HPDE6-E6E7 (cell line): ENCODE measurements around the gene SPECC1.
"Not testable (repeated sequence)": the region's sequence is repeated elsewhere in the genome, so short reads cannot be mapped to it uniquely, and the experiment has no call there.

Experiments
- DNase-seq: peaks from one replicate; pipeline ENCODE4 v3.0.0; 2011; ENCODE audit warnings: missing footprints; ENCODE audit errors: extremely low spot score

The SPECC1 gene

DNA sequence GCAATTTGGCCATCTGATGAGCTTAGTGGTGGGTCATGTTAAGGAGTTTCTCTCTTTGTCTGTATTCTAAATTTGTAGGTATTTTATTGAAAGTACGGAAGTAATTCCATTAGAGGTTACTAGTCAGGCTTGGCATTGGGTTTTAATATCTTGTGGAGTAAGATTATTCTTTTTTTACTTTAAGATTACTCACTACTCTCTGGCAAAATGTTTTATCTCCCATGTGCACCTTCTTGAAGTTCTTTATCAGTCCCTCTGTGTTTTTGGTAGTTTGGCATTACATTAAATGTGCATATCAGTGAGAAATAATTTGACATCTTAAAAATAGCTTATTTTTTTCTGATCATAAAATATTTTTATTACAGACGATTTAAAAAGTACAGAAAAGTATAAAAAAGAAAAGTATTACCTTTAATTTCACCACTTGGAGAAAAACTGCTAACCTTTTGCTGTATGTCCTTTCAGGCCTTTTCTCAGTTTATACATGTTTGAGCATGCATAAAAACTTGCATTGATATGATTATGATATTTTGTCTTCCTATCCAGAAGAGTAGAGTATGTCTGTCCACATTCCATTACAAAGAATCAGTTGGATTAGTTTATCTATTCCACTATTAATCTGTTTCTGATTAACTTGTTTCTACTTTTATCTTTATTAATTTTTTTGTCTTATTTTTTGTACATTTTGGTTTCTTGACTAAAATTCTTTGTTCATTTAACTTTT, 198.3 kb downstream of the SPECC1 start:
- no peak for DNase-seq

DNA sequence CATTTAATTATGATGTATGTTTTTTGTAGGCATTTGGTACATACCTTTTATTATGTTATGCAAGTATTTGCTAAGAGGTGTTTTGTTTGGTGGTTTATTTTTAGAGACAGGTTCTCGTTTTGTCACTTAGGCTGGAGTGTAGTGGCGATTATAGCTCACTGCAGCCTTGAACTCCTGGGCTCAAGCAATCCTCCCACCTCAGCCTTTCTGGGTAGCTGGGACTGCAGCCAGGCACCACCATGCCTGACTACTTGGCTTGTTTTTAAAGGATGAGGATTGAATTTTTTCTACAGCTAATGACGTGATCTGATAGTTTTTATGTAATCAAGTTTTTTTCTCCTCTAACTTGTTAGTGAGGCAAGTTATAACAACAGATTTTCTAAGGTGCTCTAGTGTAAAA, 199.6 kb downstream of the SPECC1 start:
- no peak for DNase-seq

- no peak for DNase-seq
Observed at GRCh38 chr17:20210180-20210579, 201.0 kb downstream of the SPECC1 start.

DNA sequence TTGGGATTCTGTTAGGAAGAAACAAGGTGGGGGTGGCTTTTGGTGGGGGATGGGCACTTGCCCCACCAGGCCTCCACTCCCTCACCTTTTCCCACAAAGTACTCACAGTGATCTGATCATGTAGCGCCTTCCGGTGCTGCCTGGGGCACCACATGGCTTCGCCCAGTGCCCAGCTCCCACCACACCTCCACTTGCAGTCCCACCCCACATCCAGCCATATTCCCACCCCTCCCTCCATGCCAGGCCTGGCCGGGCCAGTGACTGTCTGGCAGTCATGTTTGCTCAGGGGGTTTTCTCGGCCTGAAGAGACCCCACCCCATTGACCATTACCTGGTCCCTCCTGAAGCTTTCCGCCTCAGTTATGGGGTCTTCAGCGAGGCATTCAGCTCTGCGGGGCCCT, 201.5 kb downstream of the SPECC1 start:
- no peak for DNase-seq

- no peak for DNase-seq
Observed at GRCh38 chr17:20211246-20211645, 202.1 kb downstream of the SPECC1 start.

GRCh38 chr17:20213449-20213848, 204.3 kb downstream of the SPECC1 start:
- DNase-seq, result no peak

DNA sequence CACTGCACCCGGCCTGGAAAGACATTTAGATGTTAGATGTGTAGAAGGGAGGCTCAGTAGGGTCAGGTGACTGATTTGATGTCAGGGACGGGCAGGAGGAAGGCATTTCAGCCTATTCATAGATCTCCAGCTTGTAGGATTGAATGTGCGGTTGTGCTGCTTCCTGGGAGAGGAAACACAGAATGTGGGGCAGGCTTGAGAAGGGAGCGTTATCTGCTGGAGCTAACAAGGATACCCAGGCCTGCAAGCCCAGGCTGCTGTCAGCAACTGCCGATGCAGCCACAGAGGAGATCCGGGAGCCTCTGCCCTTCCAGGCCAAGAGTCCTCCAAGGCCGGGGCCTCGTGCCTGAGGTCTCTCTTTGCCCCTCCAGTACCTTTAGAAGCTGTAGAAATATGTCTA, 205.6 kb downstream of the SPECC1 start:
- no peak for DNase-seq

DNA sequence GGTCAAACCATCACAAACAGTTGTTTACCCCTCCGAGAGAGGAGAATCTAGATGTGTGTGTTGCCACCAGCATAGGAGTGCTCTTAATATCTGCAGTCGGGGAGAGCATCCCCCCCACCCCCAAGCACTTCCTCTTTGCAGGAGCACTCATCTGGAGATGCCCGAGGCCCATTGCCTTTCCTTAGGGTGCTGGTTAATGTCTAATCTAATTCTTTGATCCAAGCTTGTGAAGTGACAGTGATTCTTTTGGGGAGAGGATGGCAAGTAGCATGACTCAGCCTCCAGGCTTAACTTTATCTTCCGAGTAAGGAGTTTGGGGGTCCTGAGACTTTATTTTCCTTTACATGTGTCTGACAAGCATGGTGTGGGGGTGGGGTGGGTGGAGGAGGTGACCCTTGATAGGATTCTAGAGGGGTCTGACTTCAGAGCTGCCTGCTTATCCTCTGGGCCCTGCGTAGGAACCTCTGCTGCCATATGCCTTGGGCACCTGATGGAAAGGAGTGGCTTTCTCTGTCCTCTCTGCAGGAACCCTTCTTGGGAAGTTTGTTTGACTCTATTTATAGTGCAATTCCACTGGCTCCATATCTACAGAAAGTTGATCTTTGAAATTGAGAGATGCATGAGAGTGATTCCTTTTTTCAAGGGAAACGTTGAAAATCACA, 207.1 kb downstream of the SPECC1 start:
- DNase-seq, result no peak

- no peak for DNase-seq
Observed at GRCh38 chr17:20216853-20217252, 207.7 kb downstream of the SPECC1 start.

- no peak for DNase-seq
Observed at GRCh38 chr17:20217677-20218076, 208.5 kb downstream of the SPECC1 start.

DNA sequence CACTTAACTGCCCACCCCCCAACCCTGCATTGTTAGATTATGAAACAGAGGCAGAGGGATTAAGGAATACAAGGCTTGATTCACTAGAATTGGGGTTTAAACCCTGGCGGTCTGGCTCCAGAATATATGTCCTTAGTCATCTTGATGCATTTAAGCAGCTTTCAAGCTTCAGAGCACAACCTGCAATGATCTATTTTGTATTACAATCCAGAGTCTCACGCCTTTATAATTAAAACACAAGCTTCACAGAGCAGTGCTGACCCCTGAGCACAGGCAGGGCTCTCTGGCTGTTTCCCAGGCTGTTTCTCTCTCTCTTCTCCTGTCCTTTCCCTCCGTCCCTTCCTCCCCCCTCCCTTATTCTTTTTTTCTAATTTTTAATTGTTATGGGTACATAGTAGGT, 209.1 kb downstream of the SPECC1 start:
- no peak for DNase-seq

DNA sequence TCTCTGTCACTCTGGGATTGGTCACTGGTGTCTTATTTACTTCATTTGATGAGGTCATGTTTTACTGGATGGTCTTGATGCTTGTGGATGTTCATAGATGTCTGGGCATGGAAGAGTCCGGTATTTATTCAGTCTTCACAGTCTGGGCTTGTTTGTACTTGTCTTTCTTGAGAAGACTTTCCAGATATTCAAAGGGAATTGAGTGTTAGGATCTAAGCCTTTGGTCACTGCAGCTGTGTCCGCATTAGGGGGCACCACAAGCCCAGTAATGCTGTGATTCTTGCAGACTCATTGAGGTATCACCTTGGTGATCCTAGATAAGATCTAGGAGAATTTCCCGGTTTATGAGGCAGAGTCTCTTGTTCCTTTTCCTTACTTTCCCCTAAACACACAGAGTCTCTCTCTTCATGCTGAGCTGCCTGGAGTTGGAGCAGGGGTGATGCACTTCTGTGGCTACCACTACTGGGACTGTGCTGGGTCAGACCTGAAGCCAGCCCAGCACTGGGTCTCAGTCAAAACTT, 214.7 kb downstream of the SPECC1 start:
- DNase-seq, result no peak

GRCh38 chr17:20224379-20224778, 215.2 kb downstream of the SPECC1 start:
- no peak for DNase-seq

GRCh38 chr17:20225162-20226115, 216.3 kb downstream of the SPECC1 start:
- no peak for DNase-seq

DNA sequence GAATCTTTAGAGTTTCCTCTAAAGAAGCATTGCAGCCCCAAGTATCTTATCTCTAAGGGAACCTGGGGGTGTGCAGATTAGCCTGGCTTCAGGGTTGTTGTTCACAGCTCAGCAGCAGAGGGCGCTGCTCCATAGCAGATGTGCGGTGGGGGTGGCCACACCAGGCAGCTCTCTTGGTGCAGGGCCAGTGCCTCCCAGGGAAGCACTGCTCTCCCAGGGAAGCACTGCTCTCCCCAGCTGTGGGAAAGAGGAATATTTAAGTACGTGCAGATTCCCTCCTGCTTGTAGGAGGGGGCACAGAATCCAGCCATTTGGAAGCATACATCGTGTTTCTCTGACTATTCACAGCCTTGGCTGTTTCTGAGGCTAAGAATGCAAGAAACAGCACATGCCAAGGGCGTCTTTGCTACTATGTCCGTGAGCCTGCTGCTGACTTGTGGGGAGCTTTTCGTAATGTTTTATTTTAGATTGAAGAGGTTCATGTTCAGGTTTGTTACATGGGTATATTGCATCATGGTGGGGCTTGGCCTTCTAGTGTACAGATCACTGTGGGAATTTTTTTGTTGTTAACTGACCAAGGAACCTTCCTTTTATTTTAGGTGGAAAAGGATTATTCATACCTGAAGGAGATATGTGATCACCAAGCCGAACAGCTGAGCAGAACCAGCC, 217.8 kb downstream of the SPECC1 start:
- DNase-seq, result peak; percentile 71

DNA sequence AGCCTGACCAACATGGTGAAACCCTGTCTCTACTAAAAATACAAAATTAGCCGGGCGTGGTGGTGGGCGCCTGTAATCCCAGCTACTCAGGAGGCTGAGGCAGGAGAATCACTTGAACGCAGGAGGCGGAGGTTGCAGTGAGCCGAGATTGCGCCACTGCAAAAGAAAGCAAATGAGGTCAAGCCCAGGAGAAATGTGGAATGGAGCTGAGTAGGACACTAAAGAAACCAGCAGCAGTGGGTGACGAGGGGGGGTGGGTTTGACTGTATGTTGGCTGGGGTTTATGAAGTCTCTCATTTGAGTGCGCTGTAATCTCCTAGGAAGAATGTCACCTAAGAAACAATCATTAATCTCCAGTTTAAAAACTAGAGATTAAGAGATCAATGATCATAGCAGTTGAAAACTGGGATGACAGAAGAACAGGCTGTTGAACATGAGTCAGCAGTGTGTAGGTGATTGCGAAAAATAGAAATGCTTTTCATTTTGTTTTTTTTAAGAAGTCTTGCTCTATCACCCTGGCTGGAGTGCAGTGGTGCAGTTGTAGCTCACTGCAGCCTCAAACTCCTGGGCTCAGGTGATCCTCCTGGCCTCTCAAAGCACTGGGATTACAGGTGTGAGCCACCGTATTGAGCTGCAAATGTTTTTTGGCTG, 218.7 kb downstream of the SPECC1 start:
- DNase-seq, result not testable (repeated sequence)

DNA sequence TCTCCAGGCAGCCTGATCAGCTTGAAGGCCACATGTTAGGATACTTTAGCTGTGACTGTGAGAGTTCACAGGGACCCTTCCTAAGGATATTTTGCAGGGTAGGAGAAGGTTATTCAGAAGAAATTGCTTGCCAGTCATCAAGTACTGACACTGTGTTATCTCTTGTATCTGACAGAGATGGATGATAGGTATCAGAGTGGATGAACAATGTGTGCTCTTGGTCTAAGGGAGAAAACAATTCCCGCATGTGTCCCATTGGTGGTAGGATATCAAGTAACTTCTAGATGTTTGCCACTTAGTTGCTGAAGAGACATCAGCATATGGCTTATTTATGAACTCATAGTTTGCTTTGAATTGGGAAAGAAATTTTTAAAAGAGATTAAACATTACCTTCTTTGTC, 219.3 kb downstream of the SPECC1 start:
- DNase-seq, result no peak

DNA sequence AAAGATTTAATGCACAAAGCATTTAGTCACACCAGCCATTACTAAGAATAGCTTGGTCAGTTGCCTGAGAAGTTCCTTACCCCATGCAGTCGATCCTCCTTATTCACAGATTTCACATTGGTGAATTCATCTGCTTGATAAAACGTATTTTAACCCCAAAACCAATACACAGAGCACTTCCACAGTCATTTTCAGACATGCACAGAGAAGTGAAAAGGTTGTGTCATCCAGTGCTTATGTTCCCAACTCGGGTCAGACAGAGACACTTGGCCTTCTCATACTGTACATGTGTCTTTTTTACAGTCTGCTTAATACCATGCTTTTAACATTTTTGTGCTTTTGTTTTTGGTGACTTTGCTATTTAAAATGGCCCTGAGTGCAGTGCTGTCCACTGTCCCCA, 219.7 kb downstream of the SPECC1 start:
- DNase-seq, result no peak

DNA sequence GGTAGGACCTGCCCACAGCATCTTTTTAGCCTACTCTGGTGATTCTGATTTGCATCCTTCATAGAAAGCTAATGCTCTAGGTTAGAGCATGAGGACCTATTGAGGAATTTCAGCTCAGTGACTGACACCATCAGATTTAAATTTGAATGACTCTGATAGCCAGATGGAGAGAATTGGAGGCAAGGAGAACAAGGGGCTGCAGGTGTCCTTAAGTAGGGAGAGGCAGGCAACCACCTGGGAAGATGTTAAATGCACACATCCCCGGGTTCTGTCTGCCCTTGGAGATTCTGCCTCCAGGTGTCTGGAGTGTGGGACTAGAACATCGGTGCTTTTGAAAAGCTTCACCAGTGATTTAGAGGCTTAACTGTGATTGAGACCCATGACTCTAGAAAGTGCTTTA, 221.8 kb downstream of the SPECC1 start:
- no peak for DNase-seq

GRCh38 chr17:20232611-20233010, 223.5 kb downstream of the SPECC1 start:
- DNase-seq, result no peak

DNA sequence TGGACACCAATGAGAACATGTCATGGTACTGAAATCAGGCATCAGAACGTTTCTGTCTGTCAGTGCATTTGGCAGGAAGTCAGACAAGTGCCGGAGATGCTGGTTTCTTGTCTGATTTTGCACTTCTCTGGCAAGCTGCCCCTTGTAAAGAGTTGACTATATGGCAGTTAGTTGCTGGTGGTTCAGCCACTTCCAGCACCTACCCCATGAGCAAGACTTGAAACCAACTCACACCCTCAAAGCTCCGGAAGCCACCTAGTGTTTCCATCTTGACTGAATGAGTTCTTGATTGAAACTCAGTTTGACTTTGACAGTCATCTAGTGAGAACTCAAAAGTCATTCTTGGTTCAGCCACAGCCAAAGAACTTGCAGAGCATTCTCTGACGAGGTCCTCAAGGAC, 225.1 kb downstream of the SPECC1 start:
- DNase-seq, result no peak
